ENCODE data around the gene ANO3.

Gene ANO3

GRCh38 chr11:26510164-26510563 is 178.2 kb downstream of the ANO3 start:
- no peak for DNase-seq

- no peak for DNase-seq
These were observed 178.8 kb downstream of the ANO3 start for GRCh38 chr11:26510756-26511155.

GRCh38 chr11:26512196-26512595 is 180.3 kb downstream of the ANO3 start:
- DNase-seq: no peak

GRCh38 chr11:26519469-26519868 is 187.5 kb downstream of the ANO3 start:
- DNase-seq: no peak

- no peak for DNase-seq
These were observed 191.1 kb downstream of the ANO3 start for GRCh38 chr11:26522912-26523610.

GRCh38 chr11:26527685-26528084 is 195.8 kb downstream of the ANO3 start:
- DNase-seq: no peak

GRCh38 chr11:26537341-26537740 is 205.4 kb downstream of the ANO3 start:
- no peak for DNase-seq

GRCh38 chr11:26539517-26539916 is 207.6 kb downstream of the ANO3 start:
- DNase-seq: no peak

- no peak for DNase-seq
These were observed 209.9 kb downstream of the ANO3 start for GRCh38 chr11:26541870-26542269.

GRCh38 chr11:26549176-26549575 is 217.2 kb downstream of the ANO3 start:
- DNase-seq: no peak

GRCh38 chr11:26550022-26550421 is 218.1 kb downstream of the ANO3 start:
- DNase-seq: no peak

- DNase-seq: no peak
These were observed 219.4 kb downstream of the ANO3 start for GRCh38 chr11:26551186-26551801.

- no peak for DNase-seq
These were observed 221.3 kb downstream of the ANO3 start for GRCh38 chr11:26553182-26553581.

GRCh38 chr11:26554455-26554854 is 222.5 kb downstream of the ANO3 start:
- no peak for DNase-seq

- no peak for DNase-seq
These were observed 224.7 kb downstream of the ANO3 start for GRCh38 chr11:26556582-26556981.

- no peak for DNase-seq
These were observed 225.7 kb downstream of the ANO3 start for GRCh38 chr11:26557666-26558065.

GRCh38 chr11:26558190-26558589 is 226.3 kb downstream of the ANO3 start:
- DNase-seq: no peak

- DNase-seq: no peak
These were observed 237.7 kb downstream of the ANO3 start for GRCh38 chr11:26569646-26570045.

GRCh38 chr11:26571861-26572654 is 240.1 kb downstream of the ANO3 start, which contains the start of gene MUC15:
Gene MUC15 (minus strand): TSS chr11:26572263. CDS start chr11:26567094, 5,169 bp downstream.
- DNase-seq: no peak

GRCh38 chr11:26572770-26573402 is 241.0 kb downstream of the ANO3 start:
- no peak for DNase-seq

GRCh38 chr11:26573896-26574295 is 242.0 kb downstream of the ANO3 start:
- DNase-seq: no peak

- DNase-seq: no peak
These were observed 244.0 kb downstream of the ANO3 start for GRCh38 chr11:26575946-26576345.

GRCh38 chr11:26578998-26579661 is 247.2 kb downstream of the ANO3 start:
- no peak for DNase-seq

All from DMS 273 treated with DMSO at 0.1 percent for 48 hours (cell line).